WERI-Rb-1 (cell line): Measurements from ENCODE around the gene TNFAIP2.
"Not testable (repeated sequence)": the region's sequence is repeated elsewhere in the genome, so short reads cannot be mapped to it uniquely, and the experiment has no call there.

Experiments
- DNase-seq: peaks from one replicate; pipeline ENCODE4 v3.0.0-alpha.2; 2020
- H3K27ac ChIP-seq: fragments of 250-450 bp; sonication (Bioruptor Pico); 2 replicates; pipeline ENCODE4 v1.5.1; 2020; ENCODE audit warnings: mild to moderate bottlenecking, moderate library complexity
- H3K27me3 ChIP-seq: fragments of 250-450 bp; sonication (Bioruptor Pico); 2 replicates; pipeline ENCODE4 v1.5.1; 2021; ENCODE audit warnings: mild to moderate bottlenecking, low read depth, moderate library complexity; ENCODE audit not compliant: insufficient read depth, severe bottlenecking
- H3K36me3 ChIP-seq: fragments of 250-450 bp; sonication (Bioruptor Pico); 2 replicates; pipeline ENCODE4 v1.5.1; 2020; ENCODE audit warnings: mild to moderate bottlenecking, moderate library complexity
- H3K4me3 ChIP-seq: 2 replicates; pipeline ENCODE4 v1.5.1; 2011; ENCODE audit warnings: low read depth, mild to moderate bottlenecking, control low read depth, low read length
- H3K9me3 ChIP-seq: fragments of 250-450 bp; sonication (Bioruptor Pico); 2 replicates; pipeline ENCODE4 v1.5.1; 2021; ENCODE audit warnings: mild to moderate bottlenecking, moderate library complexity; ENCODE audit not compliant: severe bottlenecking
- CTCF ChIP-seq: IDR thresholded peaks from 2 replicates; pipeline ENCODE4 v1.5.1; 2011; ENCODE audit warnings: low read depth, mild to moderate bottlenecking, control low read depth, inconsistent platforms, low read length

The TNFAIP2 gene

GRCh38 chr14:103155010-103155409, 31.7 kb downstream of the TNFAIP2 start:
- Histone ChIP-seq H3K27me3 (no peaks in the 10 kb centered on the region), H3K27ac (no peak overlapping the region), H3K9me3 (no peaks in the 10 kb centered on the region), H3K4me3 (no peak overlapping the region), H3K36me3 (no peaks in the 10 kb centered on the region)
- TF ChIP-seq CTCF, result no peak
- DNase-seq, result peak; percentile 80

- not testable (repeated sequence) for H3K27me3 ChIP-seq, H3K4me3 ChIP-seq, H3K36me3 ChIP-seq, H3K27ac ChIP-seq, H3K9me3 ChIP-seq, DNase-seq
Measured at GRCh38 chr14:103155416-103155815, 32.2 kb downstream of the TNFAIP2 start.

GRCh38 chr14:103155826-103156394, 32.6 kb downstream of the TNFAIP2 start:
- TF ChIP-seq CTCF, result no peak
- Histone ChIP-seq H3K27me3 (no peaks in the 10 kb centered on the region), H3K36me3 (no peaks in the 10 kb centered on the region), H3K4me3 (no peak overlapping the region), H3K27ac (no peak overlapping the region), H3K9me3 (no peaks in the 10 kb centered on the region)
- no peak for DNase-seq

GRCh38 chr14:103156651-103157378, 33.6 kb downstream of the TNFAIP2 start:
- no peak for TF ChIP-seq CTCF
- Histone ChIP-seq H3K4me3 (no peak overlapping the region), H3K27me3 (no peaks in the 10 kb centered on the region), H3K36me3 (no peaks in the 10 kb centered on the region), H3K9me3 (no peaks in the 10 kb centered on the region), H3K27ac (no peak overlapping the region)
- no peak for DNase-seq

GRCh38 chr14:103157969-103158368, 34.7 kb downstream of the TNFAIP2 start:
- TF ChIP-seq CTCF, result no peak
- no peaks in the 10 kb centered on the region for H3K36me3 ChIP-seq
- DNase-seq, result no peak
- H3K27me3 ChIP-seq, result no peaks in the 10 kb centered on the region
- H3K4me3 ChIP-seq, result no peak overlapping the region
- H3K27ac ChIP-seq, result no peak overlapping the region
- peaks cover 2% of the 10 kb centered on the region for H3K9me3 ChIP-seq

- Histone ChIP-seq H3K9me3 (peaks cover 2% of the 10 kb centered on the region), H3K27ac (no peak overlapping the region), H3K36me3 (no peaks in the 10 kb centered on the region), H3K4me3 (no peak overlapping the region), H3K27me3 (no peaks in the 10 kb centered on the region)
- no peak for DNase-seq
- TF ChIP-seq CTCF, result no peak
Measured at GRCh38 chr14:103158688-103159087, 35.4 kb downstream of the TNFAIP2 start.
